ACC112 (cell line): ENCODE measurements around the gene PRRG1.
"Not testable (repeated sequence)": the region's sequence is repeated elsewhere in the genome, so short reads cannot be mapped to it uniquely, and the experiment has no call there.

Source experiments
- H2AFZ ChIP-seq: fragments of 200-600 bp; sonication (generic); one replicate; pipeline ENCODE4 v1.6.0; 2017; ENCODE audit warnings: antibody characterized with exemption, low read length; ENCODE audit not compliant: unreplicated experiment
- H3K27ac ChIP-seq: fragments of 200-600 bp; sonication (generic); 2 replicates; pipeline ENCODE4 v1.5.1; 2014; ENCODE audit warnings: low read depth, mild to moderate bottlenecking, antibody characterized with exemption, low read length, moderate library complexity
- H3K27me3 ChIP-seq: fragments of 200-600 bp; sonication (generic); 2 replicates; pipeline ENCODE4 v1.6.1; 2014; ENCODE audit warnings: mild to moderate bottlenecking, antibody characterized with exemption, low read length, moderate library complexity, mixed read lengths; ENCODE audit not compliant: insufficient read depth
- H3K36me3 ChIP-seq: fragments of 200-600 bp; sonication (generic); 2 replicates; pipeline ENCODE4 v1.6.1; 2016; ENCODE audit warnings: mild to moderate bottlenecking, antibody characterized with exemption, low read length, moderate library complexity, mixed read lengths; ENCODE audit not compliant: insufficient read depth
- H3K4me1 ChIP-seq: fragments of 200-600 bp; sonication (generic); one replicate; pipeline ENCODE4 v1.6.1; 2016; ENCODE audit warnings: low read length, mixed read lengths; ENCODE audit not compliant: insufficient read depth, unreplicated experiment, control insufficient read depth
- H3K4me3 ChIP-seq: fragments of 200-600 bp; sonication (generic); 2 replicates; pipeline ENCODE4 v1.5.1; 2014; ENCODE audit warnings: mild to moderate bottlenecking, low read depth, low read length
- H3K79me2 ChIP-seq: fragments of 200-600 bp; sonication (generic); one replicate; pipeline ENCODE4 v1.6.0; 2016; ENCODE audit warnings: low read length; ENCODE audit not compliant: control insufficient read depth, unreplicated experiment, insufficient read depth

Gene PRRG1

GRCh38 chrX:37424000-37424429, 74.9 kb downstream of the PRRG1 start:
- Histone ChIP-seq H2AFZ (no peak overlapping the region), H3K79me2 (no peaks in the 10 kb centered on the region), H3K4me1 (peaks cover 7% of the 10 kb centered on the region), H3K4me3 (no peak overlapping the region), H3K27ac (peak overlapping the region; percentile 43), H3K36me3 (no peaks in the 10 kb centered on the region), H3K27me3 (no peaks in the 10 kb centered on the region)

GRCh38 chrX:37425370-37425769, 76.2 kb downstream of the PRRG1 start:
- Histone ChIP-seq H3K36me3 (no peaks in the 10 kb centered on the region), H2AFZ (no peak overlapping the region), H3K27ac (no peak overlapping the region), H3K4me3 (no peak overlapping the region), H3K79me2 (no peaks in the 10 kb centered on the region), H3K27me3 (no peaks in the 10 kb centered on the region), H3K4me1 (peaks cover 7% of the 10 kb centered on the region)

GRCh38 chrX:37428962-37429361, 79.8 kb downstream of the PRRG1 start:
- not testable (repeated sequence) for H3K4me1 ChIP-seq, H3K4me3 ChIP-seq, H3K27me3 ChIP-seq, H2AFZ ChIP-seq, H3K79me2 ChIP-seq, H3K36me3 ChIP-seq, H3K27ac ChIP-seq

GRCh38 chrX:37434362-37434761, 85.2 kb downstream of the PRRG1 start:
- Histone ChIP-seq H3K36me3 (no peaks in the 10 kb centered on the region), H2AFZ (no peak overlapping the region), H3K27me3 (no peaks in the 10 kb centered on the region), H3K4me3 (no peak overlapping the region), H3K79me2 (no peaks in the 10 kb centered on the region), H3K27ac (no peak overlapping the region), H3K4me1 (no peaks in the 10 kb centered on the region)

- H3K36me3 ChIP-seq: no peaks in the 10 kb centered on the region
- H2AFZ ChIP-seq: no peak overlapping the region
- no peak overlapping the region for H3K4me3 ChIP-seq
- H3K4me1 ChIP-seq: no peaks in the 10 kb centered on the region
- H3K79me2 ChIP-seq: no peaks in the 10 kb centered on the region
- no peak overlapping the region for H3K27ac ChIP-seq
- no peaks in the 10 kb centered on the region for H3K27me3 ChIP-seq
These were observed 88.0 kb downstream of the PRRG1 start for GRCh38 chrX:37437160-37437559.

- Histone ChIP-seq H2AFZ (no peak overlapping the region), H3K4me3 (no peak overlapping the region), H3K4me1 (no peaks in the 10 kb centered on the region), H3K27me3 (no peaks in the 10 kb centered on the region), H3K36me3 (no peaks in the 10 kb centered on the region), H3K27ac (no peak overlapping the region), H3K79me2 (no peaks in the 10 kb centered on the region)
These were observed 92.2 kb downstream of the PRRG1 start for GRCh38 chrX:37441377-37441776.

- H3K4me1 ChIP-seq: no peaks in the 10 kb centered on the region
- H2AFZ ChIP-seq: no peak overlapping the region
- H3K4me3 ChIP-seq: no peak overlapping the region
- H3K36me3 ChIP-seq: no peaks in the 10 kb centered on the region
- no peak overlapping the region for H3K27ac ChIP-seq
- no peaks in the 10 kb centered on the region for H3K79me2 ChIP-seq
- no peaks in the 10 kb centered on the region for H3K27me3 ChIP-seq
These were observed 96.0 kb downstream of the PRRG1 start for GRCh38 chrX:37445182-37445581.

GRCh38 chrX:37453821-37454220, 104.7 kb downstream of the PRRG1 start:
- Histone ChIP-seq H3K27ac (no peak overlapping the region), H2AFZ (no peak overlapping the region), H3K79me2 (no peaks in the 10 kb centered on the region), H3K4me3 (no peak overlapping the region), H3K27me3 (no peaks in the 10 kb centered on the region), H3K4me1 (peaks cover 18% of the 10 kb centered on the region), H3K36me3 (no peaks in the 10 kb centered on the region)

- Histone ChIP-seq H3K79me2 (no peaks in the 10 kb centered on the region), H3K27ac (0 out of 2 replicates have a peak overlapping the region, but pooled peaks have one; percentile 32), H3K27me3 (no peaks in the 10 kb centered on the region)
These were observed 105.5 kb downstream of the PRRG1 start for GRCh38 chrX:37454537-37455285.

GRCh38 chrX:37455381-37455780, 106.2 kb downstream of the PRRG1 start:
- no peaks in the 10 kb centered on the region for H3K36me3 ChIP-seq
- H3K79me2 ChIP-seq: no peaks in the 10 kb centered on the region
- peaks cover 18% of the 10 kb centered on the region for H3K4me1 ChIP-seq
- H2AFZ ChIP-seq: no peak overlapping the region
- H3K27me3 ChIP-seq: no peaks in the 10 kb centered on the region
- 0 out of 2 replicates have a peak overlapping the region, but pooled peaks have one; percentile 32 for H3K27ac ChIP-seq
- no peak overlapping the region for H3K4me3 ChIP-seq

More at GRCh38 chrX:37454537-37455285, 105.5 kb downstream of the PRRG1 start:
- H3K4me3 ChIP-seq: no peak overlapping the region
- H3K36me3 ChIP-seq: no peaks in the 10 kb centered on the region
- no peak overlapping the region for H2AFZ ChIP-seq
- peaks cover 18% of the 10 kb centered on the region for H3K4me1 ChIP-seq

- not testable (repeated sequence) for H3K4me3 ChIP-seq, H3K27ac ChIP-seq, H3K27me3 ChIP-seq, H3K36me3 ChIP-seq, H2AFZ ChIP-seq, H3K79me2 ChIP-seq, H3K4me1 ChIP-seq
These were observed 111.1 kb downstream of the PRRG1 start for GRCh38 chrX:37460285-37460684.
